Hematopoietic multipotent progenitor cell treated with erythropoietin and hydrocortisone succinate and interleukin-3 and kit ligand, for 17 days (in vitro differentiated cells): ENCODE results near the gene FBXO4.
"Not testable (repeated sequence)": the region's sequence is repeated elsewhere in the genome, so short reads cannot be mapped to it uniquely, and the experiment has no call there.

Experiments used
- DNase-seq: peaks from one replicate; pipeline ENCODE4 v3.0.0-alpha.2; 2015; ENCODE audit warnings: low spot score

Gene FBXO4

DNA sequence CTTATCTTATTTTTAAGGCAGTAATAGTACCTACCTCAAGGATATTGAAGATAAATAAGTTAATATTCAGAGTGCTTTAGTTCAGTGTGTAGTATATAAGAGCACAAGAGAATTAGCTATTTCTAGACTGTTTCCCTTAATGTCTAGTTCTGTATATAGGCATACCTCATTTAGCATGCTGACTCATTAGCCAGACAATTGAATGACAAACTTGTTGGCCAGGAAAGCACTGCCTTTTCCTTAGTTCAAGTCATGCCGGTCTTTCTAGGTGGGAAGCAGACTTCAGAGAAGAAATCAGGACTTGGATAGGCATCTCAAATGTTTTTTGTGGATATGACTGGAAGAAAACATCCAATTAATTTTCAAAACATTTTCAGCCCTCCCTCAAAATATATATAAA, 3.2 kb upstream of the FBXO4 start:
- no peak for DNase-seq

DNA sequence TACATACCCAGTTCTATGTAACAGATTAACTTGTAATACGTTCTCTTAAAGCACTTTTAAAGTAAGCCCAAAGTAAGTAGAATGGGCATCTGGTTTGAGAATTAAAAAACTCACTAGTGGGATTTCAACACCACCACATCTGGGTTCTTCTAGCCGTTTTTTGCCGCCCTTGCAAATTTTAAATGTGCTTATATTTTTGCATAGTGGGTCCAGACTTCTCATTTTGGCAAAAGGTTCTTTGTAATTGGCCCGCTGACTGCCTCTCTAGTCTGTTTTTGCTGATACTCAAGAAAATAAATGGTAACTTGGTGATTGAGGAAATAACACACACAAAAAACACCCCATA, 582 bp upstream of the FBXO4 start:
- DNase-seq, result no peak

DNA sequence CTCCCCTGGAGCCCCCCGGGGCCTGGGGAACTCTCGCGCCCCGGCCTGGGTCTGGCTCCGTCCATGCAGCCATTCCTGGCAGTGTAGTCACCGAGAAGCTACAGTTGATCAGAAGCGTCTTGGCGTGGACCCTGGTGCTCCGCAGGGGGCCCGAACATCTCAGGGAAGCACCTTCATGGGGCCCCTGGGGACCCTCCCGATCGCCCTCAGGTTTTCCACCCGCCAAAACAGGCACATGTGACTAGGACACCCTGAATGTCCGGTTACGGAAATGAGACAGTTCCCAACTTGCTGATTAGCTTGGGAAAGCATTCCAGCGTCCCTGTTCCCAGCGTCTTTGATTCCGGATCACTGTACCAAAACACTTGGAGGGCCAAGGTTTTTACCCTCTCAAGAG, 472 bp downstream of the FBXO4 start:
- peak; percentile 24 for DNase-seq

GRCh38 chr5:41927604-41928003, 2.5 kb downstream of the FBXO4 start:
- no peak for DNase-seq

DNA sequence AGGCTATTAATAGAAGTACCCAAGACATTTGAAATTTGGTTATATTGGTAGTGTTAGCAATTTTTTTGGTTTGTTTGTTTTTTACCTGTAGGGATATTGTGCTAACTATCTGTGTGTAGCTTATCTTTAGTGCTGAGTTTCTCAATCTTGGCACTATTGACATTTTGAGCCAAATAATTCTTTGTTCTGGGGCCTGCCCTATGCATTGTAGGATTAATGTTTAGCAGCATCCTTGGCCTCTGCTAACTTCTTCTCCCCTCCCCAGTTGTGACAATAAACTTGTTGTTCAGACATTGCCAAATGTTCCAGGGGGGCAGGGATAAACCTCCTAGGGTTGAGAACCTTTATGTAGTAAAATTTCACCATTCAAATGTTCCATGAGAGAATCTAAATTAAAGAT, 4.0 kb downstream of the FBXO4 start:
- no peak for DNase-seq

DNA sequence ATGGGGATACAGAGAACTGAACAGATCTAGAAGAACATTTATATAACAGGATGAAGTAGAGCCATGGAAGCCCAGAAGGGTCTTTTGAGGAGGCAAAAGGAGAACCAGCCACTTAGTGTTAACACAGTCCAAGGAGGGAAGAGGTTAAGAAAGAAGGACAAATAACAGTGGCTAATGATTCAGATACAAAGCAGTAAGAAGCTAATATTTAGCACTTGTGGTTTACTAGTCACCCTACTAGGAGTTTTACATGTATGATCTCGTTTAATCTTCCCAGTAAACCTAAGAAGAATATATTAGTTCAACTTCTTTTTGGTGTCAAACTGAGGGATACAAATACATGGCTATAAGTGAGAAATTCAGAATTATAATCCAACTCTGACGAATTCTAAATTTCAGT, 7.7 kb downstream of the FBXO4 start:
- DNase-seq, result no peak

- no peak for DNase-seq
These were observed 10.5 kb downstream of the FBXO4 start for GRCh38 chr5:41935544-41935943.

- no peak for DNase-seq
These were observed 15.6 kb downstream of the FBXO4 start for GRCh38 chr5:41940641-41941040.

DNA sequence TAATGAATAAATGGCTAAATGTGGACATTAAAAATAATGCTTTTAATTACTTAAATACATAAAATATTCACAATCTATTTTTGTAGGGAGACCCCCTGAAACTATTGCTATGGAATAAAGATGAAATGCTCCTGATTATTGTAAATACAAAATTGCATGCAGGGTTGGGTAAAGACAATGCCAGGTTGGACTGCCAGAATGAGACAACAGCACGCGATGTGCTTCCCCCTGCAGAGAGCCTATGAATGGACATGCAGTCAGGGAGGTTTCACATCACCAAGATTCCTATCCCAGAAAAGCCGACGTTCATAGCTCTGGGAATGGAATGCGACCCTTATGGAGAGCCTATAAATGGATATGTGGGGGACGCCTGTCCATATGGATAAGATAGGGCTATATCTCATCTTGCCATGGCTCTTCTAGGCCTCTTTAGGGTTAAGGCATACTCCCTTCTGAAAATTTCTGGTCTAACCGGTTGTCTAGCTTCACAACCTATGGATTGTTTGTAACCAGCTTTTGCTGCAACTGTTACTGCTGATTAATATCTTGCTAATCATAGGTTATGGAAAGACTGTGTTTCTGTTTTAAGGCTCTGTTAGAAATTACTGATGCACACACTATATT, 20.4 kb downstream of the FBXO4 start:
- not testable (repeated sequence) for DNase-seq

- DNase-seq, result no peak
These were observed 26.1 kb downstream of the FBXO4 start for GRCh38 chr5:41951224-41951623.

DNA sequence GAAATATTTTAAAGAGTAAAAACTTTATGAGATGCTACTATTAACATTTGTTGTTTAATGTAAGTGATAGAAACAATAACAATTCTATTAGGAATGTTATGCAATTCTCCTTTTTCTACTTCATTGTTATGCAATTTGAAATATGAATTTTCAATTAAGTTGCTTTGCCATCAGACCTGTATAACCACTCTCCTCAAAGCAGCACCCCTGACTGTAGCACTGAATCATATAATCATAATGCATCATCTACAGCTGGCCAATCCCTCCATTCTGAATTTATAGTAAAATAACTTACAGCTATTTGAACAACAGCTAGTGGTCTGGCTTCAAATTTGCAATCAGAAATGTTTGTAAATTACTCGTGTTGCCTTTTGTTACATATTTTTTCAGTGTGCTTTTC, 29.2 kb downstream of the FBXO4 start:
- DNase-seq, result no peak

GRCh38 chr5:41955432-41956024, 30.4 kb downstream of the FBXO4 start:
- DNase-seq, result no peak

GRCh38 chr5:41956943-41957342, 31.9 kb downstream of the FBXO4 start:
- no peak for DNase-seq

GRCh38 chr5:41960481-41960880, 35.4 kb downstream of the FBXO4 start:
- DNase-seq, result no peak

GRCh38 chr5:41961736-41962135, 36.7 kb downstream of the FBXO4 start:
- DNase-seq, result no peak

DNA sequence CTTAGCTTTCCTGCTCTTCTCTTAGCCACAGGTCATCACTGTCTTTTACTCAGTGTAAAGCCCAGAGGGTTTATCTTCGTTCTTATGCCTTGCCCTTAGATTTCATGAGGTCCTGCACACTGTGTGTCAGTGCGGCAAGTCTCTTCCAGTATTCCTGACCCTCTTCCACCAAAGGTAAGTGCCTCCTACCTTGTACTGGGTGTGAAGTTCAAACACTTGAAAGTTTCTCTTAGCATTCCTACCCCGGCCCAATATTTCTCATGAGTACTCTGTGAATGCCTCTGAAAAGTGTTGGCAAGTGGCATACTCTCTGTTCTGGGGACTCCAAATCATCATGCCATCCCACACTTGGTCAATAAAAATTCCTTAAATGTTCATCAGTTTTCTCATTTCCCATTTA, 37.4 kb downstream of the FBXO4 start:
- no peak for DNase-seq

GRCh38 chr5:41966401-41967105, 41.5 kb downstream of the FBXO4 start:
- DNase-seq, result no peak

DNA sequence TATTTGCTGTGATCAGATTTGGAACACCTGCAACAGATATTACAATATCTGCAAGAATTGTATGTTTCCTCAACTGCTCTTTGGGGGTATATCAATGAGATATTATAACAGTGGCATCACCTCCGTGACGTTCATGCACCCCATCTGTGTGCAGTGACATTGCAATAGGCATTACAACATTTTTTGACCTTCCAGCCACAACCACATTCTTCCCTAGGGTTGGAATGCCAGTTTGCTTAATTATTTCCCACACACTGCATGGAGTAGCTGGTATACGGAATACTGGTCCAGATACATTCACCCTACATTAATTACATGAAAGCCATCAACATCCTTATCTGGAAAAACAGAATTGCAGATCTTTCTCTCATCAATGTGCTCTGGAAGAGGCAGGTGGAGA, 42.3 kb downstream of the FBXO4 start:
- no peak for DNase-seq

GRCh38 chr5:41968153-41968723, 43.2 kb downstream of the FBXO4 start:
- no peak for DNase-seq

DNA sequence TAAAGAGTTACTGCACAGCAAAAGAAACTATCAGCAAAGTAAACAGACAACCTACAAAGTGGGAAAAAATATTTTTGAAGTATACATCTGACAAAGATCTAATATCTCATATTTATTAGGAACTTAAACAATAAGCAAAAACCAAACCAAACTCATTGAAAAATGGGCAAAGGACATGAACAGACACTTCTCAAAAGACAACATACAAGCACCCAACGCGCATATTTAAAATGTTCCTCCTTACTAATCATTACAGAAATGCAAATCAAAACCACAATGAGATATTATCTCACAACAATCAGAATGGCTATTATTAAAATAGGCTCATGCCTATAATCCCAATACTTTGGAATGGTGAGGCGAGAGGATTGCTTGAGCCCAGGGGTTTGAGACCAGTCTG, 48.0 kb downstream of the FBXO4 start:
- no peak for DNase-seq

- no peak for DNase-seq
These were observed 48.8 kb downstream of the FBXO4 start for GRCh38 chr5:41973887-41974286.

GRCh38 chr5:41978676-41979075, 53.6 kb downstream of the FBXO4 start:
- no peak for DNase-seq

DNA sequence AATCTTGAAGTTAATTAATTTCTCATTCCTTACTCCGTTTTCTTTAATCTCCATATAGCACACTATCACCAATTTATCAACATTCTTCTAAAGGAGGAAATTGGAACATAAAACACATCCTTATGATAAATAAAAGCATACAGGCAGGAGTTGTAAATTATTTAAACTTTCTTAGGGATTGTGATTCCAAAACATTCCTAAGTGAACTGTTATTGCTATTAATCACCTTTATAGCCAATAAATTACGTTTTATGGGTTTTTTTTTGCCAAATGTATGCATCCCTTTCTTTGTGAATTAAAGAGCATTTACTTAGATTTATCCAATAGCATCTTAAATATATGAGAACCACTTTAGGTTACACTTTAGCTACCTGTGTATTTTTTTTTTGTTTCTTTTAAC, 55.3 kb downstream of the FBXO4 start:
- DNase-seq, result no peak

GRCh38 chr5:41980870-41981269, 55.8 kb downstream of the FBXO4 start:
- no peak for DNase-seq
